Spleen (tissue), 7 donors: ENCODE measurements around the gene TMC1.

Experiments
- POLR2A ChIP-seq, 3 donors: fragments of 450-650 bp; IDR thresholded peaks; one replicate each; pipeline ENCODE4 v1.5.1; 2017; ENCODE audit warnings: antibody characterized with exemption in 3 of 3, mild to moderate bottlenecking in 1 of 3
- POLR2AphosphoS5 ChIP-seq, 3 donors: sonication (generic); formaldehyde crosslinking; IDR thresholded peaks; one replicate each; pipeline ENCODE4 v1.5.1; 2017; ENCODE audit warnings: antibody characterized with exemption in 3 of 3
- TF ChIP-seq, protein P1 (sequence below), 11 experiments: fragments of 200-600 bp in 7 of 11; fragments of 450-650 bp in 4 of 11; sonication (generic) in 4 of 11; IDR thresholded peaks in 8 of 11; conservative IDR thresholded peaks in 3 of 11; 1 replicate in 7 of 11; 2 replicates in 4 of 11; pipeline versions ENCODE4 v1.4.0 to v1.8.0; 2016 to 2021; ENCODE audit warnings: antibody characterized with exemption in 11 of 11, inconsistent platforms in 4 of 11, mild to moderate bottlenecking in 1 of 11
- donor health status: DM: no; HTN: no; CAD: no; lungs with moderate emphysema.
- donor health status: DM: no; HTN: no; CAD: no.
- donor health status: DM: no; HTN: no; CAD: no.

- TF ChIP-seq POLR2A (IDR thresholded peaks at IDR 0.05), result no peak
- TF ChIP-seq, protein P1, sequence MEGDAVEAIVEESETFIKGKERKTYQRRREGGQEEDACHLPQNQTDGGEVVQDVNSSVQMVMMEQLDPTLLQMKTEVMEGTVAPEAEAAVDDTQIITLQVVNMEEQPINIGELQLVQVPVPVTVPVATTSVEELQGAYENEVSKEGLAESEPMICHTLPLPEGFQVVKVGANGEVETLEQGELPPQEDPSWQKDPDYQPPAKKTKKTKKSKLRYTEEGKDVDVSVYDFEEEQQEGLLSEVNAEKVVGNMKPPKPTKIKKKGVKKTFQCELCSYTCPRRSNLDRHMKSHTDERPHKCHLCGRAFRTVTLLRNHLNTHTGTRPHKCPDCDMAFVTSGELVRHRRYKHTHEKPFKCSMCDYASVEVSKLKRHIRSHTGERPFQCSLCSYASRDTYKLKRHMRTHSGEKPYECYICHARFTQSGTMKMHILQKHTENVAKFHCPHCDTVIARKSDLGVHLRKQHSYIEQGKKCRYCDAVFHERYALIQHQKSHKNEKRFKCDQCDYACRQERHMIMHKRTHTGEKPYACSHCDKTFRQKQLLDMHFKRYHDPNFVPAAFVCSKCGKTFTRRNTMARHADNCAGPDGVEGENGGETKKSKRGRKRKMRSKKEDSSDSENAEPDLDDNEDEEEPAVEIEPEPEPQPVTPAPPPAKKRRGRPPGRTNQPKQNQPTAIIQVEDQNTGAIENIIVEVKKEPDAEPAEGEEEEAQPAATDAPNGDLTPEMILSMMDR (IDR thresholded peaks at IDR 0.05 in 8 of 11, conservative IDR thresholded peaks at IDR 0.05 in 3 of 11), result no peak
- TF ChIP-seq POLR2AphosphoS5 (IDR thresholded peaks at IDR 0.05), result no peak
Observed at GRCh38 chr9:72579190-72579589, 57.8 kb downstream of the TMC1 start.
